ENCODE measurements around the gene MB.

DNA sequence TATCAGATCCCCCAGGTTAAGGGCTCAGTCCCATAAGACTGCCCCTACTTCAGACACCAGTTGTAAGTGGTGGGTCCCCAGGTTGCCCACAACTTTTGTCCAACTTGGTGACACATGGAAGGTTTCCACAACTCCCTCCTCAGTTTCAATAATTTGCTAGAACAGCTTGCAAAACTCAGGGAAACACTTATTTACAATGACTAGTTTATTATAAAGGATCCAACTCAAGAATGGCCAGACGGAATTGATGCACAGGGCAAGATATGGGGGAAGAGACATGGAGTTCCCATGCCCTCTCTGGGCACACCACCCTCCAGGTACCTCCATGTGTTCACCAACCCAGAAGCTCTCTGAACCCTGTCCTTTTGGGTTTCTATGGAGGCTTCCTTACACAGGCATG lies 36.7 kb upstream of the MB start:
- no peak for TF ChIP-seq POLR2A (IDR thresholded peaks at IDR 0.05)
- TF ChIP-seq, protein P1, sequence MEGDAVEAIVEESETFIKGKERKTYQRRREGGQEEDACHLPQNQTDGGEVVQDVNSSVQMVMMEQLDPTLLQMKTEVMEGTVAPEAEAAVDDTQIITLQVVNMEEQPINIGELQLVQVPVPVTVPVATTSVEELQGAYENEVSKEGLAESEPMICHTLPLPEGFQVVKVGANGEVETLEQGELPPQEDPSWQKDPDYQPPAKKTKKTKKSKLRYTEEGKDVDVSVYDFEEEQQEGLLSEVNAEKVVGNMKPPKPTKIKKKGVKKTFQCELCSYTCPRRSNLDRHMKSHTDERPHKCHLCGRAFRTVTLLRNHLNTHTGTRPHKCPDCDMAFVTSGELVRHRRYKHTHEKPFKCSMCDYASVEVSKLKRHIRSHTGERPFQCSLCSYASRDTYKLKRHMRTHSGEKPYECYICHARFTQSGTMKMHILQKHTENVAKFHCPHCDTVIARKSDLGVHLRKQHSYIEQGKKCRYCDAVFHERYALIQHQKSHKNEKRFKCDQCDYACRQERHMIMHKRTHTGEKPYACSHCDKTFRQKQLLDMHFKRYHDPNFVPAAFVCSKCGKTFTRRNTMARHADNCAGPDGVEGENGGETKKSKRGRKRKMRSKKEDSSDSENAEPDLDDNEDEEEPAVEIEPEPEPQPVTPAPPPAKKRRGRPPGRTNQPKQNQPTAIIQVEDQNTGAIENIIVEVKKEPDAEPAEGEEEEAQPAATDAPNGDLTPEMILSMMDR (IDR thresholded peaks at IDR 0.05): no peak

All from lower leg skin (tissue), 3 donors.